GM04503 (cell line): ENCODE measurements around the gene HOXC10.

Source experiments
- DNase-seq: peaks from one replicate; pipeline ENCODE4 v3.0.0-alpha.2; 2012; ENCODE audit warnings: low read depth

Gene HOXC10

GRCh38 chr12:53950789-53951576 lies 34.0 kb upstream of the HOXC10 start:
- DNase-seq, result no peak

- no peak for DNase-seq
These were observed 33.2 kb upstream of the HOXC10 start for GRCh38 chr12:53951577-53952334.

GRCh38 chr12:53952335-53952694 lies 32.6 kb upstream of the HOXC10 start:
- no peak for DNase-seq

- no peak for DNase-seq
These were observed 31.8 kb upstream of the HOXC10 start for GRCh38 chr12:53952871-53953734.

GRCh38 chr12:53953831-53954693 lies 30.9 kb upstream of the HOXC10 start:
- no peak for DNase-seq

- no peak for DNase-seq
These were observed 30.3 kb upstream of the HOXC10 start, which contains the start of gene HOXC12 for GRCh38 chr12:53954694-53955035. Gene HOXC12, plus strand, starts transcription at chr12:53954903. Its CDS starts 27 bp downstream, at chr12:53954930.

GRCh38 chr12:53955036-53955775 lies 29.7 kb upstream of the HOXC10 start:
- no peak for DNase-seq

- no peak for DNase-seq
These were observed 29.1 kb upstream of the HOXC10 start for GRCh38 chr12:53955776-53956250.

GRCh38 chr12:53956251-53956887 lies 28.6 kb upstream of the HOXC10 start:
- DNase-seq, result no peak

- DNase-seq, result no peak
These were observed 27.9 kb upstream of the HOXC10 start for GRCh38 chr12:53956914-53957536.

GRCh38 chr12:53958128-53958527 lies 26.8 kb upstream of the HOXC10 start:
- no peak for DNase-seq

- DNase-seq, result no peak
These were observed 25.6 kb upstream of the HOXC10 start for GRCh38 chr12:53959314-53959713.

GRCh38 chr12:53960187-53961024 lies 24.5 kb upstream of the HOXC10 start:
- no peak for DNase-seq

GRCh38 chr12:53961025-53961761 lies 23.8 kb upstream of the HOXC10 start:
- DNase-seq, result no peak

GRCh38 chr12:53963005-53963404 lies 21.9 kb upstream of the HOXC10 start:
- no peak for DNase-seq

GRCh38 chr12:53963434-53964314 lies 21.3 kb upstream of the HOXC10 start:
- no peak for DNase-seq

- DNase-seq, result no peak
These were observed 20.6 kb upstream of the HOXC10 start for GRCh38 chr12:53964315-53964713.
